ENCODE measurements around the gene ATRN.

GRCh38 chr20:3565851-3566250 is 95.0 kb downstream of the ATRN start:
- TF ChIP-seq CTCF (IDR thresholded peaks at IDR 0.05; ENCODE audit: borderline replicate concordance, extremely low read depth, low read length, poor library complexity, severe bottlenecking) (no peak), EZH2 (IDR thresholded peaks at IDR 0.05; ENCODE audit: borderline replicate concordance, low read depth, low read length, severe bottlenecking) (no peak)
